A549 treated with Hydrocortisone at 1 μM for 4 hours (cell line): ENCODE data around the gene POLD1. TPM values are rescaled to one million over a fixed set of nuclear protein-coding genes. Genes with fewer than 3 reads are reported as not detected.

ENCODE experiments used
- total RNA-seq: library from RNA; stranded (reverse); fragments of 200-300 nt; extraction: Qiagen RNA extraction; gene quantifications from 5 replicates; pipeline ENCODE4 v1.2.3, GENCODE V29; 2022

Gene POLD1
- 52.2 to 73.0 TPM (median 71.5 TPM) in 5 replicates for total RNA-seq

GRCh38 chr19:50383852-50384684 lies at the start of gene POLD1:
TSS of gene POLD1 (plus strand) at chr19:50384347. CDS start at chr19:50398852, 14,505 bp downstream.

GRCh38 chr19:50365434-50366306 lies 18.5 kb upstream of the POLD1 start, which contains the start of gene NAPSA:
TSS of gene NAPSA (minus strand) at chr19:50365639. CDS start at chr19:50365621, 18 bp downstream.

DNA sequence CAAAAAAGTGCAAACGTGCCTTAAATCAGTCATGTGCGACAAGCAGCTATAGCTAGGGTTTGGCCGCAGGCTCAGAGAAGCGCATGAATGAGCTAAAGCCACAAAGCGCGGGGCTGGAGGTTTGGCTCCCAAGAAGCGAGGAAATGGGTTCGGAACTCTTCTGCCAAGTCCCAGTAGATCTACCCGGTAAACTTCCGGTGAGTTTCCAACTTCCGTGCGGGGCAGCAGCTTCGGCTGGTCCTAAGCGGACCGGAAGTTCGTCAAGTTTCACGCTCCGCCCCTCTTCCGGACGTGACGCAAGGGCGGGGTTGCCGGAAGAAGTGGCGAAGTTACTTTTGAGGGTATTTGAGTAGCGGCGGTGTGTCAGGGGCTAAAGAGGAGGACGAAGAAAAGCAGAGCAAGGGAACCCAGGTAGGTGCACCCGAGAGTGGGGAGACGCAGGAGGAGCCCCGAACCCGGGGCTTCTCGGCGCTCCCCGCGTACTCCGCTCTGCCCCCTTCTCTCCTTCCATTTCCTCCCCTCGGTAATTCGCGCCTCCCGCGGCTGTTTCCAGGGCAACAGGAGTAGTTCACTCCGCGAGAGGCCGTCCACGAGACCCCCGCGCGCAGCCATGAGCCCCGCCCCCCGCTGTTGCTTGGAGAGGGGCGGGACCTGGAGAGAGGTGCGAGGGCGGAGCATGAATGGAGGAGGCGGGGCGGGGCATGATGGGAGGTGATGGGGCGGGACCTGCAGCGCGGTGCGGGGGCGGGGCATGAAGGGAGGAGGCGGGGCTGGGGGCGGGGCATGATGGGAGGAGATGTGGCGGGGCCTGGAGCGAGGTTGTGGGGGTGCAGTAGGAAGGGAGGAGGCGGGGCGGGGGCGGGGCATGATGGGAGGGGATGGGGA lies 7.7 kb upstream of the POLD1 start, which contains the start of gene NR1H2:
Gene NR1H2 (plus strand): TSS at position 292 of the 885 bp plus-strand sequence. CDS start 1,149 bp downstream, outside the sequence.

GRCh38 chr19:50418176-50419021 lies 34.3 kb downstream of the POLD1 start, which contains the start of gene SPIB:
TSS of gene SPIB (plus strand) at chr19:50418938. CDS start at chr19:50418963, 25 bp downstream.

DNA sequence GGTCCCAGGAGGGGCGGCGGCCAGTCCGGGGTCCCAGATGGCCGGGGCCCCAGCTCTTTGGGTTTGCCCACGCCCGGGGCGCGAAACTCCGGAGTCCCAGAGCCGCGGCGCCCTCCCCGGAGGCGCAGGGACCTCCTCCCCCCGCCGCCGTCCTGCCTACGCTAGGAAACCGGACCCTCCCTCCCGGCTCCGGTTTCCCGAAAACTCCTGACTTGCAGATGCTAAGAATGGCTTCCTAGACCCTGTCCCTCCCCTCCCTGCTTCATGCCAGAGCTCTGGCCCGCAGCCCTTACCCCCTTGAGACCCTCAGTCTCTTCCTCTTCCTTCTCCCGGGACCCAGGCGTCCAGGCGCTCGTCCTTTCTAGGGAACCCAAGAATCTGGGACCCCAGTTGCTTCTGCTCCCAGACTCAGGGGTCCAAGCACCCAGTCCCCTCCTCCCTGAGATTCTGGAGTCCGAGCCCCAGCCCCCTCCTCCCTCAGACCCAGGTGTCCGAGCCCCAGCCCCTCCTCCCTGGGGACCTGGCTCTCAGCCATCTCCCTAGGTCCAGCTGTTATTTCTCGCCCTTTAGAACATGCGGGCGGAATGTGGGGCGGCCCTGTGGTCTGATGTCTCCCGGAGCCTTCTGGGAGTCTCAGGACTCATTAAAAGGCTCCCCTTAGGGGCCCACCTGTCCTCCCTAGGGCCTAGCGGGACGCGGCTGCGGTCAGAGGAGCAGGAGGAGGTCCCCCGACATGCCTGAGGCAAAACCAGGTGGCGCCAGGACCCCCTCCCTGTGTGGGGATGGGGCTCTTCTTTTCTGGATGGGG lies 48.3 kb downstream of the POLD1 start, which contains the start of gene MYBPC2:
Gene MYBPC2 (plus strand): TSS at position 672 of the 808 bp plus-strand sequence. CDS start 62 bp downstream, at position 734.

Other genes starting within 250 kb of the POLD1 start
- not detected in 5 replicates for gene IZUMO2, start 221.1 kb upstream of the POLD1 start, total RNA-seq
- 5.4 to 6.5 TPM (median 6.2 TPM) in 5 replicates for gene MYH14, start 180.7 kb upstream of the POLD1 start, total RNA-seq
- gene KCNC3, start 55.0 kb upstream of the POLD1 start, total RNA-seq, result 1.2 to 1.4 TPM (median 1.4 TPM) in 5 replicates
- 0.65 to 1.3 TPM (median 0.76 TPM) in 5 replicates for gene NAPSA, start 18.7 kb upstream of the POLD1 start, total RNA-seq
- gene NR1H2, start 7.9 kb upstream of the POLD1 start, total RNA-seq, result 62.6 to 80.7 TPM (median 75.0 TPM) in 5 replicates
- gene SPIB, start 34.6 kb downstream of the POLD1 start, total RNA-seq, result 0.17 to 0.40 TPM (median 0.21 TPM) in 5 replicates
- 0.02 TPM in 1 of 5 replicates, not detected in the others for gene MYBPC2, start 48.5 kb downstream of the POLD1 start, total RNA-seq
- gene EMC10, start 92.2 kb downstream of the POLD1 start, total RNA-seq, result 112 to 152 TPM (median 149 TPM) in 5 replicates
- gene GARIN5A, start 92.5 kb downstream of the POLD1 start, total RNA-seq, result 1.4 to 2.5 TPM (median 2.2 TPM) in 5 replicates
- gene JOSD2, start 126.8 kb downstream of the POLD1 start, total RNA-seq, result 46.9 to 86.8 TPM (median 81.8 TPM) in 5 replicates
- not detected in 5 replicates for gene ASPDH, start 129.6 kb downstream of the POLD1 start, total RNA-seq
- 0.21 to 0.58 TPM (median 0.47 TPM) in 5 replicates for gene LRRC4B, start 184.1 kb downstream of the POLD1 start, total RNA-seq